Stomach (tissue), 4 donors: Measurements from ENCODE around the gene SLFN12.

ENCODE experiments used
- CTCF ChIP-seq, 7 experiments: fragments of 450-650 bp in 4 of 7; fragments of 200-600 bp in 3 of 7; sonication (generic) in 3 of 7; IDR thresholded peaks; one replicate each; pipeline ENCODE4 v1.5.1; 2016 to 2019; ENCODE audit warnings: antibody characterized with exemption in 7 of 7, control low read depth in 2 of 7, mild to moderate bottlenecking in 1 of 7
- POLR2A ChIP-seq, 4 donors: fragments of 450-650 bp; IDR thresholded peaks; one replicate each; pipeline ENCODE4 v1.6.1; 2016; ENCODE audit warnings: antibody characterized with exemption in 4 of 4, control low read depth in 2 of 4, mild to moderate bottlenecking in 1 of 4, moderate library complexity in 1 of 4

GRCh38 chr17:35476283-35476820 is 44.1 kb upstream of the SLFN12 start:
- TF ChIP-seq POLR2A (IDR thresholded peaks at IDR 0.05) (no peak), CTCF (IDR thresholded peaks at IDR 0.05) (no peak)
